Coronary artery (tissue), 2 donors: ENCODE results near the gene KCNG1.

Experiments used
- DNase-seq: peaks from one replicate; pipeline ENCODE4 v3.0.0-alpha.2; 2017; ENCODE audit warnings: low spot score
- H3K27ac ChIP-seq, 2 donors: fragments of 200-600 bp; sonication (generic); one replicate each; pipeline ENCODE4 v1.5.1; 2016 to 2019
- H3K4me3 ChIP-seq: fragments of 200-600 bp; sonication (generic); 2 replicates; pipeline ENCODE4 v1.5.1; 2016; ENCODE audit warnings: mild to moderate bottlenecking, moderate library complexity
- TF ChIP-seq, protein P1 (sequence below): fragments of 200-600 bp; sonication (generic); IDR thresholded peaks from one replicate; pipeline ENCODE4 v1.5.1; 2019; ENCODE audit warnings: antibody characterized with exemption

Gene KCNG1

GRCh38 chr20:51011479-51011878, 11.4 kb downstream of the KCNG1 start:
- TF ChIP-seq, protein P1, sequence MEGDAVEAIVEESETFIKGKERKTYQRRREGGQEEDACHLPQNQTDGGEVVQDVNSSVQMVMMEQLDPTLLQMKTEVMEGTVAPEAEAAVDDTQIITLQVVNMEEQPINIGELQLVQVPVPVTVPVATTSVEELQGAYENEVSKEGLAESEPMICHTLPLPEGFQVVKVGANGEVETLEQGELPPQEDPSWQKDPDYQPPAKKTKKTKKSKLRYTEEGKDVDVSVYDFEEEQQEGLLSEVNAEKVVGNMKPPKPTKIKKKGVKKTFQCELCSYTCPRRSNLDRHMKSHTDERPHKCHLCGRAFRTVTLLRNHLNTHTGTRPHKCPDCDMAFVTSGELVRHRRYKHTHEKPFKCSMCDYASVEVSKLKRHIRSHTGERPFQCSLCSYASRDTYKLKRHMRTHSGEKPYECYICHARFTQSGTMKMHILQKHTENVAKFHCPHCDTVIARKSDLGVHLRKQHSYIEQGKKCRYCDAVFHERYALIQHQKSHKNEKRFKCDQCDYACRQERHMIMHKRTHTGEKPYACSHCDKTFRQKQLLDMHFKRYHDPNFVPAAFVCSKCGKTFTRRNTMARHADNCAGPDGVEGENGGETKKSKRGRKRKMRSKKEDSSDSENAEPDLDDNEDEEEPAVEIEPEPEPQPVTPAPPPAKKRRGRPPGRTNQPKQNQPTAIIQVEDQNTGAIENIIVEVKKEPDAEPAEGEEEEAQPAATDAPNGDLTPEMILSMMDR: no peak
- no peak overlapping the region for H3K4me3 ChIP-seq
- DNase-seq: no peak
- H3K27ac ChIP-seq: no peak overlapping the region

DNA sequence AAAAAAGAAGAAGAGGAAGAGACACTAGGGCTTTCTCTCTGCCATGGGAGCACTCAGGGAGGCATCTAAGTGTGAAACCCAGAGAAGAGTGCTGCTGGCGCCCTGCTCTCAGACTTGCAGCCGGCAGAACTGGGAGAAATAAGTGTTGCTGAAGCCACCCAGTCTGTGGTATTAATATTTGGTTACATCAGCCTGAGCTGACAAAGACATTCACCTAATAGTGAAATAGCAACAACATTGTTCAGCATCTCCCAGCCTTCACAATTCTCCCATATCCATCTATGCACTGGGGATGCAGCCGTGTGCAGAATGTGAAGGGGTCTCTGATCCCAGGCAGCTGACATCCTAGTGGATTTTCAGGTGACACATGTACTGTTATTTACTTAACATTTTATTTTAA, 12.0 kb downstream of the KCNG1 start:
- TF ChIP-seq, protein P1: no peak
- no peak overlapping the region for H3K4me3 ChIP-seq
- no peak for DNase-seq
- no peak overlapping the region for H3K27ac ChIP-seq

GRCh38 chr20:51010043-51010365, 12.9 kb downstream of the KCNG1 start:
- no peak for DNase-seq
- no peak overlapping the region for H3K4me3 ChIP-seq
- TF ChIP-seq, protein P1: no peak
- H3K27ac ChIP-seq: no peak overlapping the region

DNA sequence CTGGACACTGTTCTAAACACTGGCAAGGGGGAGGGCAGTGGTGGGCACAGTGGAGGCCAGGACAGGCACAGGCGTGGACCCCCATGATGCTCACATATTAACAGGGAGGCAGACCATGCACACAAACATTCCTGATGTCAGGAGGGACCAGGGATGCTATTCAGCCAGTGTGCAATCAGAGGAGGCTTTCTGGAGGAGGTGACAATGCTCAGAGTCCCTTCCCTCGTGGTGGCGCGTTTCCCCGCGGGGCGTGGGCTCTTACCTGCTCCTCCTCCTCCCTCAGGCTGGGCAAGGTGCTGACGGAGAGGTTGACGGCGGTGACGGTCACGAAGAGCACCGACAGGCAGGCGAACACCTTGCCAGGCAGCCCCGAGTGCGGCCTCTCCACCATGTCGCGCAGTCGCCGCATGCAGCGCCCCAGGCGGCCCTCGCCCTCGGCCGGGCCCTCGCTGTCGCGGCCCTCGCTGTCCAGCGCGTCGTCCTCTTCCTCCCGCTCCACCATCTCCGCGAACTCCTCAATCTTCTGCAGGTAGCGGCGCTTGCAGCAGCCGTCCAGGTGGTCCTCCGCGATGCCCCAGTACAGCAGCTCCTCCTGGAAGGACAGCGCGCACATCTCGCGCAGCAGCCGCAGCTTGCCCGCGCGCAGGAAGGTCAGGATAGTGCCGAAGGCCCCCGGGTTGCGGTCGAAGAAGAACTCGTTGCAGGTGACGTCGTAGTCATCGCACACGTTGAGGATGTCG, 13.4 kb downstream of the KCNG1 start:
- TF ChIP-seq, protein P1: no peak
- H3K27ac ChIP-seq: no peak overlapping the region
- no peak overlapping the region for H3K4me3 ChIP-seq
- DNase-seq: no peak

- H3K27ac ChIP-seq: no peak overlapping the region
- TF ChIP-seq, protein P1: no peak
- DNase-seq: no peak
Observed at GRCh38 chr20:51008718-51009117, 14.2 kb downstream of the KCNG1 start.

DNA sequence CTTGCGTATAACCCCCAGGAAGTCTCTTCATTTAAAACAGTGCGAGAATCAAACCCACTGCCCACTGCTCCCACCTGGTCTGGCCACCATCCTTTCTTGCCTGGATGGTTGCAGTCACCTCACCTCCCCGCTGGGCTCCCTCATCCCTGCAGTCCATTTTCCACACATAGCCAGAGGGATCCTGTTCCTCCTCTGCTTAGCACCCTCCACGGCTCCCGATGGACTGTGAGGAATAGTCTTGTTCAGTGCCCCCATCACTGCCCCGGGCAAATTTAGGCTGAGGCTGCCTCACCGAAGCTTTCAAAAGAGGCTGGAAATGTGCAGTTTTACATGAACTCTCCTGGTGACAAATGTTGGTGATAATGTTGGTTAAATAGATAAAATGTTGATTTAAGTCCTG, 17.7 kb downstream of the KCNG1 start:
- Histone ChIP-seq H3K4me3 (no peak overlapping the region), H3K27ac (no peak overlapping the region)
- no peak for DNase-seq
- TF ChIP-seq, protein P1: no peak

More at GRCh38 chr20:51008718-51009117, 14.2 kb downstream of the KCNG1 start:
- H3K4me3 ChIP-seq: no peak overlapping the region

GRCh38 chr20:51004781-51005180, 18.1 kb downstream of the KCNG1 start:
- TF ChIP-seq, protein P1: no peak

More at GRCh38 chr20:51004781-51005180, 18.1 kb downstream of the KCNG1 start:
- no peak for DNase-seq
- H3K4me3 ChIP-seq: no peak overlapping the region
- H3K27ac ChIP-seq: no peak overlapping the region
